Measurements from ENCODE around the gene TRIM43. TPM values are rescaled to one million over a fixed set of nuclear protein-coding genes. Genes with fewer than 3 reads are reported as not detected.

The TRIM43 gene
- polyA plus RNA-seq, 1 donor from 2014 or later = not detected

Other genes with a start within 250 kb of the TRIM43 start
- 11.9 TPM for gene FAHD2A, start 189.3 kb upstream of the TRIM43 start, polyA plus RNA-seq
- not detected for gene TRIM43B, start 107.2 kb upstream of the TRIM43 start, polyA plus RNA-seq

Measured in IgD-negative memory B cell (primary cell).